NCI-H2227 (cell line): ENCODE data around the gene TWSG1.
"Not testable (repeated sequence)": the region's sequence is repeated elsewhere in the genome, so short reads cannot be mapped to it uniquely, and the experiment has no call there.

Experiments
- DNase-seq: peaks from one replicate; lab custom pipeline; 2025; ENCODE audit not compliant: unreplicated experiment; lab: John Stamatoyannopoulos, UW

The TWSG1 gene

GRCh38 chr18:9450920-9451319, 116.3 kb downstream of the TWSG1 start:
- DNase-seq, result not testable (repeated sequence)
